ENCODE measurements around the gene SLC29A2.
"Not testable (repeated sequence)": the region's sequence is repeated elsewhere in the genome, so short reads cannot be mapped to it uniquely, and the experiment has no call there.

The SLC29A2 gene

DNA sequence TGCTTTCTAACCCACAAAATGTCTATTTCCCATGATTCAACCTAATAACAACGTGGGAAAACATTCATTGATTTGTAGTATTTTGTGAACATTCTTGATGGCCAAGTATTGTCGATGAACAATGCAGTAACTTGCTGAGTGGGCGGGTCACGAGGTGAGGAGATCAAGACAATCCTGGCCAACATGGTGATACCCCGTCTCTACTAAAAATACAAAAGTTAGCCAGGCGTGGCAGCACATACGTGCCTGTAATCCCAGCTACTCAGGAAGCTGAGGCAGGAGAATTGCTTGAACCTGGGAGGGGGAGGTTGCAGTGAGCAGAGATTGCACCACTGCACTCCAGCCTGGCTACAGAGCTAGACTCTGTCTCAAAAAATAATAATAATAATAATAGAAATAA lies 8.7 kb upstream of the SLC29A2 start:
- DNase-seq, result not testable (repeated sequence)

DNA sequence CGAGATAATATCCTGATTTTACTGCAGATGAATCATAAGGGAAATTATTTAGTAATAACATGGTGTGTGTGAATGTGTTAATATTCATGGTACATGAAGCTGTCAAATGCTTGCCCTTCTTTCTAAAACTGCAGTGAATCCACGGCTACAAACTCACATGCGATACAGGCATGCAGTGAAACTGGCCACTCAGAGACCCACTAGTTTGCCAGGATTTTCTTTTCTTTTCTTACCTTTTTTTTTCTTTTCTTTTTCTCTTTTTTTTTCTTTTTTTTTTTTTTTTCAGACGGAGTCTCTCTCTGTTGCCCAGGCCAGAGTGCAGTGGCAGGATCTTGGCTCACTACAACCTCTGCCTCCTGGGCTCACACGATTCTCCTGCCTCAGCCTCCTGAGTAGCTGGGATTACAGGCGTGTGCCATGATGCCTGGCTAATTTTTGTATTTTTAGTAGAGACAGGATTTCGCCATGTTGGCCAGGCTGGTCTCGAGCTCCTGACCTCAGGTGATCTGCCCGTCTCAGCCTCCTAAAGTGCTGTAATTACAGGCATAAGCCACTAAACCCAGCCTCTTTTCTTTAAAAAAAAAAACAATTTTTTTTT lies 2.2 kb upstream of the SLC29A2 start:
- not testable (repeated sequence) for DNase-seq

DNA sequence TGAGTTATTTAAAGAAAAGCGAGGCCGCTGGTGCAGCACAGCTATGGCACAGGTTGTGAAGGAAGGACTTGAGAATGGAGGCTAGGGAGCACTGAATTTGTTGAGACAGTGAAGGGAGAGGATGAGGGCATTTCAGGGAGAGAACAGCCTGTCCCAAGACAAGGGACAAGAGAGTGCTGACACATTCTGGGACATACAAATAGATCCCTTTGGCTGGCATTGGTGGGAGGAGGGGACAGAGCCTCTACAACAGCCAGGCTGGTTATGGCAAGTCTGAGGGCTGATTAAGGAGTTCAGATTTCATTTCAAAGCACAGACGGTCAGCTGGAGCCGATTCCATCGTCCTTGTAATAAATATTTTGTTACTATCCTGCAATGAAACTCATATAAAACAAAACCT lies 1.7 kb upstream of the SLC29A2 start:
- no peak for DNase-seq

DNA sequence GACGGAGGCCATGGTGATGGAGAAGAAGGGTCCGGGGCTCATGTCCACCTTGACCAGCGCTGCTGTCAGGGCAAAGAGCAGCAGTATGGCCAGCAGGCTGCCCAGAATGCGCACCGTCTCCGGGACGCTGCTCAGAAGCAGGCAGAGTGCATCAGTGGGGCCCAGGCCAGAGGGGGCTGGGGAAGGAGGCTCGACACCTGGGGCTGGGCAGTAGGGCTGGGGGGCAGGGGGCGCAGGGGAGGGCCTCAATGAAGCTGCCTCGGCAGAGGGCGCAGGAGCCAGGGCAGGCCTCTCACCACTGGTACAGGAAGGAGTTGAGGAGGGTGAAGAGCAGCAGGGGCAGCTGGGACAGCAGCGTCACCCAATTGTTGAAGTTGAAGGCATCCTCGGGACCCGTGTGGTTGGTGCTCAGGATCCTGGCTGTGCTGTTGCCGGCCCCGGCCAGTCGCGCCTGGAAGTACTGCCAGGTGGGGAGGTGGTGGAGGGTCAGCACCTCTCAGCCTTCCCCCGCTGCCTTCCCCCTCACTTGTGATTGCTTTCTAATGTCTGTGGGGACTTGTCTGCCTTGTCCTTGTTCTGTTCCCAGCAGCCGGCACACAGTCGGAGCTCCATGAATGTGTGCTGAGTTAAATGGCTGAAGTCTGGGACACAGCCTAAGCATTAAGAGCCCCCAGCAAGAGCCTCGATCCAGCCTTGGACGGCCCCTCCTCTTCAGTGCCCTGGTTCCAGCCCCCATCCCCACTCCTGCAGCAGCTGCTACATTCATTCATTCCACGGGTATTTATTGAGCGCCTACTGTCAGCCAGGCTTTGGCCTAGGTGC lies 2.3 kb downstream of the SLC29A2 start:
- DNase-seq, result no peak

DNA sequence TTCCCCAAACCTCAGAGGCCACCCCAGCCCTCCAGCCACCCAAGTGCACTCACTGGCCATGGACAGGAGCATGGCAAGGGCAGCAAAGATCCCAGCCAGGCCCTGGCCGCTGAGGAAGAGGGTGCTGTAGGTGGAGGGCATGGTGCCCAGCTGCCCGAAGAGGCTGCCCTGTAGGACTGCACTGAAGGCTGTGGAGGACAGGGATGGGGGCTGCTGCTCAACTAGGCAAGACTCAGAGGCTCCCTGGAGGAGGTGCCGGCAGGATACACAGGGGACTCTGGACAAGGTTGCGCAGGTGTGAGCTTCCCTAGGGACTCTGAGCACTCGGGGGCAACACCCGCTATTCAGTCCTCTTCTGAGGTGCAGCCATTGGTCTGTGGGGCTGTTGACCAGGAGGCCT lies 3.1 kb downstream of the SLC29A2 start:
- DNase-seq, result no peak

DNA sequence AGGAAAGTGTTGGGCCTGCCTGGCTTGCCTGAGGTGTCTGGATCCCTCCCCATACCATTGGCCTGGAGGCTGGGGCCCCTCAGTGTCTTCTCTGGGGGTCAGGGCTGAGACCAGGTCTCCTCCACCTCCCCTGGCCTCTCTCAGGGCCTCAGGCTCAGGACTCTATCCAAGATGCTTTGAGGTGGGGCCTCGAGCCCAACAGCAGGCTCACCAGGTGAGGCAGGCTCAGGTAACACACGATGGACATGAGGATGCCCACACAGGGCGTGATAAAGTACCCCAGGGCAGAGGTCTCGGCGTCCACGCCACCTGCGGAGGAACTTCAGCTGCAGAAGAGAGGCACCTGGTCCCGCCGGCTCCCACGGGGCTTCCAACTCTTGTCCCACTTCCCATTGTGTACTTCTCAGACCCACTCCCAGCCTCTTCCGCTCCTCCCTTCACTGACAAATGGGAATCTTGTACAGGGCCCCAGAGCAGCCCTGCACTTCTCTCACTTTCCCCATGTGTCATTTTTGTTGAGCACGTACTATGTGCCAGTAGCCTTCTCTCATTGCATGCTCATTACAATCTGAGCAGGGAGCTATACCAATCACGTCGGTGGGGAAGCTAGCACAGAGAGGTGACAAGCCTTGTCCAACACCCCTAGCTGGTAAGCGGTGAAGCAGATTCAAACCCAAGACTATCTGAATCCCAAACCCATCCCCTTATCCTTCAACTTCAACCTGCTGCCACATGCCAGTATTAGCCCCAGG lies 3.8 kb downstream of the SLC29A2 start:
- no peak for DNase-seq

DNA sequence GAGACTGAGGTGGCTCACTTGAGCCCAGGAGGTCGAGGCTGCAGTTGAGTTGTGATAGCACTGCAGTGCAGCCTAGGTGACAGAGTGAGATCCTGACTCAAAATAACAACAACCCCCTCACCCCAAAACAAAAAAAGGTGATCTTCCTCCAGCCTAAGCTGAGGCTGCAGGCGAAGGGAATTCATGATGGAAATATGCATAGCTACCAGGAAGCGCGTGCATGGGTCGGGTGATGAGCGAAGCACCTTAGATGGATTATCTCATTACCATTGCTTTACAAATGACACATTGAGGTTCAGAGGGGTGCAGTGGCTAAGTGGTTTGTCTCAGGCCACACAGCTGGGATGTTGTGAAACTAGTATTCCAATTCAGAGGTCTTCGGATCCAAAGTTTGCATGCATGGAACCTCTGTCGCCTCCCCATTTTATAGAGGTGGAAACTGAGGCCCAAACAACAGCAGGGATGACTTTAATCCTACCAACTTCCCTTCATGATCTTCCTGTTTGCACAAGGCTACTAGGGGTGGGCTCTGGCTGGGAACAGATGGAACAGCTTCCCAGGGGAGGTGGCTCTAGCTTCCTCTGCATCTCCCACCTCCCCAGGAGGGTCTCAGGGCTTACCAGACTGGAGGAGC lies 4.6 kb downstream of the SLC29A2 start:
- DNase-seq, result no peak

DNA sequence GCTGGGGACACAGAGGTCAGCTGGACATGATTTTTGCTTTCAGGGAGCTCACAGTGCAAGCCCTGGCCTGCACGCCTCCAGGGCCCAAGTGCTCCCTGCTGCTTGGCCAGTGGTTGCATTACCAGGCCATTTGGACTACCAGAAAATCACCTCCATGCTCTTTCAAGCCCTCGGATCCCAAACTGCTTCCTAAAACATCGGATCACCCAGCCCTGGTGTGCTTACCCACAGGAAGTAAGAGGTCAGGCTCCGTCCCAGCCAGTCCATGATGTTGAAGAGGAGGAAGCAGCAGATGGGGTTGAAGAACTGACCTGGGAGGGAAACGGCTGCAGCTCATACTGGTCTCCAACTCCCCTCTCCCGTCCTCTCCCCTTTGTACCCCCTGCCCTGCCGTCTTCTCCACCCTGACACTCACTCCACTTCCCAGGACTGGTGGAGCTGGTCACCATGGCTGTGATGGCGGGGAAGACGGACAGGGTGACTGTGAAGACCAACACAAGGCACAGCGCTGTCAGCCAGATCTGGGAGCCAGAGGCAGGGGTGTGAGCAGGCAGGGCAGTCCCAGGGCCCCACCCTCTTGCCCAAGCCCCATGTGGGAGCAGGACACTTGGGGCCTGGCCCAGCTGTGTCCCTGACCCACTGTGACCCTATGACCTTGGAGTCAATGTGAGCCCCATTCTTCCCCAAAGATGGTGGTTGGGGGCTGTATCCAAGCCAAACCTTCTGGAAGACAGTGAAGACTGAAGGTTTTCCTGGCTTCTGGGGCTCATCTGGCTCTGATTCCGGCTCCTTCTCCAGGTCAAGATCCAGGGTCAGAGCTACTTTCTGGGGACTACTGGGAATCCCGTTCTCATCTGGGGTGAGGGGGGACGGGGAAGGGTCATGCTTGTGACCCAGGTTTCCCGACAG lies 5.6 kb downstream of the SLC29A2 start:
- no peak for DNase-seq

DNA sequence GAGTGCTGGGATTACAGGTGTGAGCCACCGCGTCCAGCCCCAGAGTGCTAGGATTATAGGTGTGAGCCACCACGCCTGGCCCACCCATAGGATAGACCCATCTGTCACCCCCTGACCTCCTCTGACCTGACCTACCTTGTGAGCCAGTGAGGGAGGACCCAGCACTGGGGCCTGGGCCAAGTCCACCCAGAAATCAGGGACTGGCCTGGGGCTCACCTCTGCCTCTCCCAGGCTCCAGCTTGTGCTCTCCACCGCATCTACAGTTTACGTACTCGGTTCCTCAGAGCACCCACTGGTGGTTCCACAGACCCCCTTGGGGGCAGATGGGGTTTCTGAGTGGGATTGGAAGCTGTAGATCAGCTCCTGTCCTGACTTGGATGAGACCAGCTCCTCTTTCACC lies 6.4 kb downstream of the SLC29A2 start:
- DNase-seq, result no peak

DNA sequence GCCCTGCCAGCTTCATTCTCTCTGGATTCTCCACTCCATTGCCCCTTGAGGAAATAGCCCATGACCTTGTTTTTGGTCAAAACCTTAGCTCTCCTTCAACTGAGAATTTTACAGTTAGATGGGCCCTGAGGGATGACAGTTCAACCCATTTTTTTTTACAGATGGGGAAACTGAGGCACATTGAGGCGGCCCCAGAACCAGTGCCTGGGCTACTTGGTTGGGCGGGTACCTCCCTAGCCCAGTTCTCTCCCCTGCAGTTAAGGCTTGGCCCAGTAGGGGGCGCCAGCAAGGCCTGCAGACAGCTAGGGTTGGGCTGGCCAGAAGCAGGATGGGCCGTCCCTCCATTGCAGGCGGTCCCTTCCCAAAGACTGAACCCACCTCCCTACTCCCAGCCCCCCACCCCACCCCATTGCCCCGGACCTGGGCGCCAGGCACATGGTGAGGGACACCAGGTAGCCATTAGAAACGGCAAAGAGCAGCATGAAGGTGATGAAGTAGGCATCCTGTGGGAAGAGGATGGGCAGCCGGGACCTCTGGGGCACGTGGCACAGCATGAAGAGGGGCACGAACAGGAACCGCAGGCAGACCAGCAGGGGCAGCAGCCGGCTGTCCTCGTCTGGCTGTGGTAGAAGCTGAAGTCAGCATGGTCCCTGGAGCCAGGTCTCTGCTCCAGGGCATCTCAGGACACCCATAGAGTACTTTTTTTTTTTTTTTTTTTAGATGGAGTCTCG lies 7.6 kb downstream of the SLC29A2 start:
- DNase-seq, result no peak

DNA sequence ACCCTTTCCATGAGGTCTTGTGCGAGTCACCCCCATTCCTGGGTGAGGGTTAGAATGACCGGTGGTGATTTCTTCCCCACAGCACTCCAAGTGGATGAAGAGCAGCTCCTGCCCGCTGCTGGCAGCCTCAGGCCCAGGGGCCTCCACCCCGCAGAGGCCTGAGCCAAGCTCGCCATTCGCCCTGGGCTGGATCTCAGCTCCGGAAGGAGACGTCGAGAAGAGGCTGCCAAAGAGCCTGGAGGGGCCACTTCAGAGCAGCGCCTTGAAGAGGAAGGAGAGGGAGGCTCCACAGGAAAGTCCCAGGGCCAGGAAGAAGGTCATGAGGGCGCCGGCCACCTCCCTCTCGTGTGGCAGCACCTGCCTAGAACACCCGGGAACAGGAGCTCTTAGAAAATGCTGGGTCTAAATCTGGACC lies 8.4 kb downstream of the SLC29A2 start:
- DNase-seq, result no peak

DNA sequence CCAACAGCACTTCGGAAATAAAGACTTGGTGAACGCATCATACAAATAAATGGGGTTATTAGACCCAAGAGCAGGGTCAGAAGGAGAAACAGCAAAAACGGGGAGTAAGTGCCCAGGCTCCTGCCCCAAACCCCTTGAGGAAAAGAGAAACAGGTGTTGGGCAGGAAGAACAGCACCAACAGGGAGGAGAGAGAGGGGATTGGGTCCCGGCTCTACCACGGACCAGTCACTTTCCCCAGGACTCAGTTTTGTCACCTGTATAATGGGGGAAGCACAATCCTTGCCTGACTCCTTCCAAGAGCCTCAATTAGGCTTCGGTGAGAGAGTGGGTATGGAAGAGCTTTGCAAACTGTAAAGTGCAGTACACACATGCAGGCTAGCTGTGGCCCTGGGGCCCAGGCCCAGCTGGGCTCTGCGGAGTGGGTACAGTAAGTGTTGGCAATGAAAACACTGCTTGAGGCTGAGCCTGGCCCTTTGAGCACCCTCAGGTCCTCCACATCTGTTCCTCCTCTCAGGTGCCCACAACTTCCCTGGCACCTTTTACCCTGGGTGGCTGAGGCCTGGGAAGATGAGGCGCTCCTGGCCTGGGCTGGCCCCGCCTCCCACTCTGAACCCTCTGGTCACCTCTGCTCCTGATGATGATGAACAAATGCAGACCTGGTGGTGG lies 8.9 kb downstream of the SLC29A2 start:
- no peak for DNase-seq

DNA sequence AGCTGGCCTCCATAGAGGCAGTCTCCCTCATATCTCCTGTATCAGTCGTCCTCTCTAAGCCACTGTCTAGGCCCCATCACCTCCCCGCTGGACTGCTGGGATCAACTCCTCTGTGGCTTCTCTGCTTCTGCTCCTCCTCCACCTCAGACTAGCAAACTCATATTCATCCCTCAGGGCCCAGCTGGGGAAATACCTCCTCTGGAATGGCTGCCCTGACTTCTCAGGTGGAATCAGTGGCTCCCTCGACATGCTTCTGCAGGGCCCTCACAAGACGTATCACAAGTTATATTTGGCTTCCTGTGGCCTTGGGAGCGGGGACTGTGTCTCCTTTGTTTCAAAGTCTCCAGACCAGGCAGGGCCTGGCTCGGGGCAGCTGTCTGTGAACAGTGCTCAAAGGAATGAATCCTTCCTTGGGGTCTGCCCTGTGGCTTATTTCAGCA lies 10.0 kb downstream of the SLC29A2 start:
- DNase-seq, result no peak

DNA sequence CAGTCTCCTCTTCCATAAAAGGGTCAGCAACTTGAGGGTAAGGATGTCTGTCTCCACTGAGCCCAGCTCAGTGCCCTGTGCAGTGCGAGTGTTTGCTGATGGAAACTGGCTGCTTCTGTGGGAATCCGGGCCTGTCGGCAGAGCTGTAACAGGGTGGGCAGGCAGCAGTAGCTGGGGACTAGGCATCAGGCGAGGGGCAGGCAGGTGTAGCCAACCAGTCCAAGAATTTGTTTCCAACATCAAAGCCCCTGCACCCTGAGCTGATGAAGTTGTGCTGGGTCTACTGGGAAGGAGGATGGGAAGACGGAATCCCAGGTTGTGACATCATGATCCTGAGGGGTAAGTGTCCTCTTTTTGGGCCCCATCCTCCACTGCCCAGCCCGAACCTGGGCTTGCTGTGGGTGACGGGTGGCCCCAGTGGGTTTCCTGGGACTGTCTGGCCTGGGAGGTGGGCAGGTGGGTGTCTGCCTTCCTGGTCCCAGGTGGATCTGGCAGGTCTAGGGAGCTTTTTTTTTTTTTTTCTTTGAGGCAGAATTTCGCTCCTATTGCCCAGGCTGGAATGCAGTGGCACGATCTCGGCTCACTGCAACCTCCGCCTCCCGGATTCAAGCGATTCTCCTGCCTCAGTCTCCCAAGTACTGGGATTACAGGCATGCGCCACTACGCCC lies 11.0 kb downstream of the SLC29A2 start:
- no peak for DNase-seq

DNA sequence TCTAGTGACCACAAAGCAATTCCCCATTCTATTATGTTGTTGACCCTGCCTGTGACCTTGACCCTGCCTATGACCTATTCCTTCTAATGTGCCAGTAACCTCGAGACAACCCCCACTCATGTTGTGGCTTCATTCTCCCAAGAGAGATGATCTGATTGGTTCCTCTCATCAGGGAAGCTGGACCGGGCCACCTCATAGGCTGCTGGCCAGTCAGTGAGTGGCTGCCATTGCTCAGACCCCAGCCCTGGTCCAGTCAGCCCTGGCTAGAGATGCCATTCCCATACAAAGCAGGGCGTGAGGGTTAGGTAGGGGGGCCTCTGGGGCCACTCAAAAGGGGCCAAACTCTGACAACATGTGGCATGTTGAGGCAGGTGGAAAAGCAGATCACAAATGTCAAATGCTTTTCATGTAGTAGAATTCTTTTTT lies 11.9 kb downstream of the SLC29A2 start:
- DNase-seq, result no peak

DNA sequence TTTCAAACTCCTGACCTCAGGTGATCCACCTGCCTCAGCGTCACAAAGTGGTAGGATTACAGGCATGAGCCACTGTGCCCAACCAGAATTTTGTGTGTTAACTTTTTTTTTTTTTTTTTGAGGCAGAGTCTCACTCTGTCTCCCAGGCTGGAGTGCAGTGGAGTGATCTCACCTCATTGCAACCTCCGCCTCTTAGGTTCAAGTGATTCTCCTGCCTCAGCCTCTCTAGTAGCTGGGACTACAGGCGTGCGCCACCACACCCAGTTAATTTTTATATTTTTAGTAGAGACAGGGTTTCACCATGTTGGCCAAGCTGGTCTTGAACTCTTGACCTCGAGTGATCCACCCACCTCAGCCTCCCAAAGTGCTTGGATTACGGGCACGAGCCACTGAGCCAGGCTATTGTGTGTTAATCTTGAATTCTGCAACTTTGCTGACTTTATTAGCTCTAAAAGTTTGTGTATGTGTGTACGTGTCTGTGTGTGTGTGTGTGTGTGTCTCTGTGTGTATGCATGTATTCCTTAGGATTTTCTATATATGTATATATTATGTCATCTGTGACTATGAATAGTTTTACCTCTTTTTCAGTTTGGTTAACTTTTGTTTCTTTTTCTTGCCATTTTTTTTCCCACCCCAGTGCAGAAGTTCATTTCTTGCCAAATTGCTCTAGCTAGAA lies 20.9 kb downstream of the SLC29A2 start:
- not testable (repeated sequence) for DNase-seq

DNA sequence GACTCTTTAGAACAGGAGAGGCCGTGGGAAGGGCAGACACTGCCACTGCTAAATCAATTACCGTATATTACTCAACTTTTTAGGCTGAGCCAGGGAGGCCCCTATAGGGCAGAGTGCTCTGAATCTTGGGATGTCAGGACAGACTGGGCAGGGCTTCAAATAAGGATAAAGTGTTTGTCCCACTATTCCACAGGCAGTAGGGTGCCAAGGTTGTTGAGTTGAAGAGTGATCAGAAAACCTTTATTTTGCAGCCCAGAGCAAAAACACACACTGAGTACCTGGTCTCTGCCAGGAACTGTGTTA lies 22.5 kb downstream of the SLC29A2 start:
- DNase-seq, result no peak

DNA sequence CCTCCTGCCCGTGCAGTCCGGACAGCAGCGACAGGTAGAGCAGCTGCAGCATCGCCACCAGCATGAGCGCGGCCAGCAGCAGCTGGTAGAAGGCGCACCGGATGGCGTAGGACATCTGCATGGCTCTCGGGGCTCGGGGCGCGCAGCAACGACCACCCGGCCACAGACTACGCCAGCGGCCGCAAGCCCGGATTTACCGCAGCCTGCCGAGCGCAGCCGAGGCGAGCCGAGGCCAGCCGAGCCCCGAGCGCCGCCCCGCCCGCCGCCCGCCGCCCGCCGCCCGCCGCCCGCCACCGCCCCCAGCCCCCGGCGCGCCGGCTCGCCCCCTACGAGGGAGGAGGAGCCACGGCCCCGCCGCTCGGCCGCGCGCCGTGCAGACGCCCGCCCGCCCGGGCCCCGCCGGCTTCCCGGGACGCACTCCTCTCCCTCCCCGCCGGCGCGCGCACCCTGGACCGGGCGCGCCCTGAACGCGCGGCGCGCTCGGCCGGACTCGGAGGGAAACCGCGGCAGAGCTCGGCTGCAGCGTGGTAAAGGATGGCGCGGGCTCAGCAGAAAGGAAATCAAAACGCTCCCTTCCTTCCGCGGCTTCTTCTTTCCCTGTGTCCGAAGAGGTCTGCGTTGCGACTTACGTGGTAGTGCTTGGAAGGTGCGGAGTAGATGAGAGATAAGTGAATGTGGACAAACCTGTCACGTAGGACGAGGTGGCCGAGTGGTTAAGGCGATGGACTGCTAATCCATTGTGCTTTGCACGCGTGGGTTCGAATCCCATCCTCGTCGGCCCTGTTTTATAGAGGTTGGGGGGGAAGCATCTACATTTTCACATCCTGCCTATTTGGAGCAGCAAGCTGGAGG lies 23.9 kb downstream of the SLC29A2 start, which contains the start of gene B4GAT1:
B4GAT1 (minus strand) TSS at position 205 of the 852 bp plus-strand sequence; CDS start at position 121, 84 bp downstream.
- DNase-seq, result peak; percentile 93
